Spleen (tissue), 11 donors: ENCODE measurements around the gene DNALI1. TPM values are rescaled to one million over a fixed set of nuclear protein-coding genes. Genes with fewer than 3 reads are reported as not detected.
"Not testable (repeated sequence)": the region's sequence is repeated elsewhere in the genome, so short reads cannot be mapped to it uniquely, and the experiment has no call there.

ENCODE experiments used
- DNase-seq: peaks from one replicate; pipeline ENCODE4 v3.0.0-alpha.2; 2020
- H3K27ac ChIP-seq, 8 donors: fragments of 200-600 bp; sonication (generic) in 7 of 8; 1 replicate in 4 of 8; 2 replicates in 4 of 8; pipeline versions ENCODE4 v1.5.0 to v1.8.0; 2016 to 2021; ENCODE audit warnings: inconsistent platforms in 4 of 8, mild to moderate bottlenecking in 4 of 8, moderate library complexity in 1 of 8
- H3K27me3 ChIP-seq, 7 donors: fragments of 200-600 bp; sonication (generic) in 6 of 7; replicated peaks in 1 of 7; 1 replicate in 4 of 7; 2 replicates in 3 of 7; pipeline versions ENCODE4 v1.5.0 to v1.8.0; 2016 to 2021; ENCODE audit warnings: inconsistent platforms in 3 of 7, mild to moderate bottlenecking in 1 of 7
- H3K36me3 ChIP-seq, 6 donors: fragments of 200-600 bp; sonication (generic) in 5 of 6; 1 replicate in 4 of 6; 2 replicates in 2 of 6; pipeline versions ENCODE4 v1.5.0 to v1.8.0; 2016 to 2021; ENCODE audit warnings: inconsistent platforms in 2 of 6
- H3K4me1 ChIP-seq, 6 donors: fragments of 200-600 bp; sonication (generic) in 5 of 6; 1 replicate in 3 of 6; 2 replicates in 3 of 6; pipeline versions ENCODE4 v1.5.0 to v1.8.0; 2016 to 2021; ENCODE audit warnings: inconsistent platforms in 3 of 6
- H3K4me3 ChIP-seq, 8 donors: fragments of 200-600 bp; sonication (generic) in 7 of 8; 1 replicate in 4 of 8; 2 replicates in 4 of 8; pipeline versions ENCODE4 v1.5.0 to v1.8.0; 2016 to 2021; ENCODE audit warnings: inconsistent platforms in 4 of 8, mild to moderate bottlenecking in 4 of 8, moderate library complexity in 2 of 8
- H3K9me3 ChIP-seq, 8 donors: fragments of 200-600 bp; sonication (generic) in 7 of 8; 1 replicate in 4 of 8; 2 replicates in 4 of 8; pipeline versions ENCODE4 v1.5.0 to v1.8.0; 2016 to 2021; ENCODE audit warnings: inconsistent platforms in 4 of 8
- CTCF ChIP-seq, 11 experiments: fragments of 200-600 bp in 7 of 11; fragments of 450-650 bp in 4 of 11; sonication (generic) in 4 of 11; IDR thresholded peaks in 8 of 11; conservative IDR thresholded peaks in 3 of 11; 1 replicate in 7 of 11; 2 replicates in 4 of 11; pipeline versions ENCODE4 v1.4.0 to v1.8.0; 2016 to 2021; ENCODE audit warnings: antibody characterized with exemption in 11 of 11, inconsistent platforms in 4 of 11, mild to moderate bottlenecking in 1 of 11
- POLR2A ChIP-seq, 3 donors: fragments of 450-650 bp; IDR thresholded peaks; one replicate each; pipeline ENCODE4 v1.5.1; 2017; ENCODE audit warnings: antibody characterized with exemption in 3 of 3, mild to moderate bottlenecking in 1 of 3
- POLR2AphosphoS5 ChIP-seq, 3 donors: sonication (generic); formaldehyde crosslinking; IDR thresholded peaks; one replicate each; pipeline ENCODE4 v1.5.1; 2017; ENCODE audit warnings: antibody characterized with exemption in 3 of 3
- WGBS, 5 donors: extraction: QIAGEN DNeasy Blood & Tissue Kit in 3 of 5; methylation state at CpG; one replicate each; pipeline versions ENCODE4 v1.1.5 to v1.1.7; 2013 to 2018; 5-methylcytosine and 5-hydroxymethylcytosine counted together
- intact Hi-C: fragments of 100-400 bp; cut with DNase I; formaldehyde crosslinking; loops from one replicate; pipeline ENCODE4 v1.15.0; 2023; ENCODE audit warnings: low total_unique reads
- polyA plus RNA-seq, 3 donors: library from polyadenylated mRNA; stranded (reverse); fragments of 200-250 nt; gene quantifications; one replicate each; pipeline ENCODE4 v1.2.1, GENCODE V29; 2013
- total RNA-seq, 7 donors: library from RNA; depleted of rRNA in 3 of 7; stranded (reverse); fragments of >200 nt in 3 of 7; fragmentation: NEBNext Ultra II Directional in 4 of 7; extraction: Animal tissue kit (Norgen Biotek cat#: 25700) in 4 of 7; gene quantifications; one replicate each; pipeline versions ENCODE4 v1.1.0 to v1.2.1, GENCODE V29; 2016 to 2021
- donor health status: healthy with polysubstance abuse.
- donor health status: DM: no; HTN: no; CAD: no; lungs with moderate emphysema.
- donor health status: DM: no; HTN: no; CAD: no.
- donor health status: Bipolar disorder and iron deficiency.
- donor health status: healthy.
- donor health status: DM: no; HTN: no; CAD: no.
- donor health status: DM: yes; HTN: yes; CAD: no.

Gene DNALI1
- total and polyA plus RNA-seq, 10 donors = 0.98 to 2.6 (median 1.7) TPM

GRCh38 chr1:37558411-37558810 is 1.7 kb downstream of the DNALI1 start:
- Histone ChIP-seq H3K36me3 (peaks cover 0 to 15% (median 4%) of the 10 kb centered on the region in 6 donors), H3K4me1 (peaks cover 3 to 24% (median 13%) of the 10 kb centered on the region in 6 donors), H3K27me3 (peaks cover 0 to 13% (median 0%) of the 10 kb centered on the region in 7 donors), H3K4me3 (no peak overlapping the region), H3K9me3 (no peaks in the 10 kb centered on the region), H3K27ac (no peak overlapping the region)
- 75 to 97% (median 83%) methylated on average over 1 of the region's 1 CpG for WGBS, 5 donors
- no peak for DNase-seq
- TF ChIP-seq POLR2AphosphoS5 (IDR thresholded peaks at IDR 0.05) (no peak), CTCF (IDR thresholded peaks at IDR 0.05 in 8 of 11, conservative IDR thresholded peaks at IDR 0.05 in 3 of 11) (no peak), POLR2A (IDR thresholded peaks at IDR 0.05) (no peak)
- intact Hi-C loops = no loop called here

GRCh38 chr1:37559080-37559479 is 2.3 kb downstream of the DNALI1 start:
- WGBS, 5 donors = 76 to 88% (median 86%) methylated on average over 1 to 7 of the region's 7 CpGs
- Histone ChIP-seq H3K36me3 (peaks cover 0 to 22% (median 4%) of the 10 kb centered on the region in 6 donors), H3K27me3 (peaks cover 0 to 13% (median 0%) of the 10 kb centered on the region in 7 donors), H3K27ac (no peak overlapping the region), H3K4me1 (peaks cover 3 to 21% (median 10%) of the 10 kb centered on the region in 6 donors), H3K9me3 (no peaks in the 10 kb centered on the region), H3K4me3 (no peak overlapping the region)
- intact Hi-C loops = no loop called here
- TF ChIP-seq POLR2AphosphoS5 (IDR thresholded peaks at IDR 0.05) (no peak), CTCF (IDR thresholded peaks at IDR 0.05 in 8 of 11, conservative IDR thresholded peaks at IDR 0.05 in 3 of 11) (no peak), POLR2A (IDR thresholded peaks at IDR 0.05) (no peak)
- no peak for DNase-seq

- DNase-seq, H3K27ac ChIP-seq, H3K9me3 ChIP-seq, H3K4me3 ChIP-seq, intact Hi-C loops: not testable (repeated sequence)
- H3K4me1 ChIP-seq = peaks cover 3 to 13% (median 6%) of the 10 kb centered on the region in 6 donors
- H3K27me3 ChIP-seq = peaks cover 0 to 13% (median 0%) of the 10 kb centered on the region in 7 donors
- 77 to 80% (median 78%) methylated on average over 12 of the region's 12 CpGs for WGBS, 5 donors
- H3K36me3 ChIP-seq = peaks cover 0 to 31% (median 8%) of the 10 kb centered on the region in 6 donors
Observed at GRCh38 chr1:37559957-37560379, 3.2 kb downstream of the DNALI1 start.

- Histone ChIP-seq H3K9me3 (no peaks in the 10 kb centered on the region), H3K4me3 (no peak overlapping the region), H3K27ac (no peak overlapping the region), H3K36me3 (peaks cover 5 to 37% (median 14%) of the 10 kb centered on the region in 6 donors), H3K4me1 (peaks cover 3 to 13% (median 6%) of the 10 kb centered on the region in 6 donors), H3K27me3 (peaks cover 0 to 13% (median 0%) of the 10 kb centered on the region in 7 donors)
- WGBS, 5 donors = 78 to 89% (median 82%) methylated on average over 10 of the region's 10 CpGs
- intact Hi-C loops = no loop called here
- DNase-seq = no peak
- TF ChIP-seq POLR2A (IDR thresholded peaks at IDR 0.05) = no peak
- no peak for TF ChIP-seq POLR2AphosphoS5 (IDR thresholded peaks at IDR 0.05)
- TF ChIP-seq CTCF (IDR thresholded peaks at IDR 0.05 in 8 of 11, conservative IDR thresholded peaks at IDR 0.05 in 3 of 11) = no peak
Observed at GRCh38 chr1:37560401-37561132, 3.8 kb downstream of the DNALI1 start.
